H1 (cell line): Measurements from ENCODE around the gene NRROS. TPM values are rescaled to one million over a fixed set of nuclear protein-coding genes. Genes with fewer than 3 reads are reported as not detected.

Source experiments
- CBX5 ChIP-seq: fragments of 300-800, 300-1000 bp; sonication (generic); IDR thresholded peaks from 2 replicates; pipeline ENCODE4 v1.7.1; 2016; ENCODE audit warnings: antibody characterized with exemption, low read length, low read depth
- KDM1A ChIP-seq: fragments of 200-600, 300-600 bp; sonication (generic); IDR thresholded peaks from 2 replicates; pipeline ENCODE4 v1.7.1; 2016; ENCODE audit warnings: mild to moderate bottlenecking, low read length, borderline replicate concordance
- TAF7 ChIP-seq: optimal IDR thresholded peaks from 2 replicates; pipeline ENCODE3; 2011; ENCODE audit warnings: low read depth, mild to moderate bottlenecking, inconsistent platforms, low read length, moderate library complexity, borderline replicate concordance
- polyA plus RNA-seq, 7 experiments: library from polyadenylated mRNA; depleted of rRNA in 3 of 7; stranded (reverse) in 5 of 7; unstranded in 2 of 7; fragments of >200 nt in 5 of 7; fragments of 200-250 nt in 2 of 7; gene quantifications; 1 replicate in 5 of 7; 2 replicates in 1 of 7; 4 replicates in 1 of 7; pipeline versions ENCODE4 v1.2.1 to v1.2.3, GENCODE V29; 2011 to 2013; ENCODE audit warnings: missing spikeins in 2 of 7, mixed read lengths in 2 of 7
- total RNA-seq: library from RNA; stranded (reverse); fragmentation: NEBNext Ultra II Directional; extraction: Animal tissue kit (Norgen Biotek cat#: 25700); gene quantifications from 2 replicates; pipeline ENCODE4 v1.2.1, GENCODE V29; 2021
- TF ChIP-seq, protein P1 (sequence below): fragments of 300-600 bp; sonication (generic); IDR thresholded peaks from 2 replicates; pipeline ENCODE4 v1.7.1; 2012; ENCODE audit warnings: low read length, moderate library complexity, mild to moderate bottlenecking, inconsistent platforms; ENCODE audit not compliant: insufficient replicate concordance
- TF ChIP-seq, protein P2 (sequence below): IDR thresholded peaks from 2 replicates; pipeline ENCODE4 v1.6.1; 2011; ENCODE audit warnings: low read depth, mild to moderate bottlenecking, low read length; ENCODE audit not compliant: insufficient read depth

The NRROS gene
- total and polyA plus RNA-seq, 2 of the 8 experiments (the other 6 are each of a cell fraction or from before 2014, with no cell fraction given), result 5.3 to 7.3 TPM

DNA sequence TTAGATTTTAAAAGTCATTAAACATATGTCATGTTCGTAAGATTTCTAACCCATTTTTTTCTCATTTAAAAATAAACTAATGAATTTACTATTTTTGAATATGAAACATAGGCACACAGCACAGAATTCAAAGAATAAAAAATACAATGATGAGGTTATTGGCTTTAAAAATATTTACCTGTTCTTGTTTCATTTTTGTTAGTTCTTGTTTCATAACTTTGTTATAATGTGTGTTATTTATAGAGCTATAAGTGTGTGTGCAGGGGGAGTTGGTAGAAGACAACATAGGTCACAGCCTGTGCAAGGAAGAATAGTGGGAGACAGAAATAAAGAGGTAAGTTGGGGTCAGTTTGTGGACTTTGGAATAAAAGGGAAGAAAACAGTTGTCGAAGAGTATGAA, 30.8 kb upstream of the NRROS start (continued):
- TF ChIP-seq, protein P1, sequence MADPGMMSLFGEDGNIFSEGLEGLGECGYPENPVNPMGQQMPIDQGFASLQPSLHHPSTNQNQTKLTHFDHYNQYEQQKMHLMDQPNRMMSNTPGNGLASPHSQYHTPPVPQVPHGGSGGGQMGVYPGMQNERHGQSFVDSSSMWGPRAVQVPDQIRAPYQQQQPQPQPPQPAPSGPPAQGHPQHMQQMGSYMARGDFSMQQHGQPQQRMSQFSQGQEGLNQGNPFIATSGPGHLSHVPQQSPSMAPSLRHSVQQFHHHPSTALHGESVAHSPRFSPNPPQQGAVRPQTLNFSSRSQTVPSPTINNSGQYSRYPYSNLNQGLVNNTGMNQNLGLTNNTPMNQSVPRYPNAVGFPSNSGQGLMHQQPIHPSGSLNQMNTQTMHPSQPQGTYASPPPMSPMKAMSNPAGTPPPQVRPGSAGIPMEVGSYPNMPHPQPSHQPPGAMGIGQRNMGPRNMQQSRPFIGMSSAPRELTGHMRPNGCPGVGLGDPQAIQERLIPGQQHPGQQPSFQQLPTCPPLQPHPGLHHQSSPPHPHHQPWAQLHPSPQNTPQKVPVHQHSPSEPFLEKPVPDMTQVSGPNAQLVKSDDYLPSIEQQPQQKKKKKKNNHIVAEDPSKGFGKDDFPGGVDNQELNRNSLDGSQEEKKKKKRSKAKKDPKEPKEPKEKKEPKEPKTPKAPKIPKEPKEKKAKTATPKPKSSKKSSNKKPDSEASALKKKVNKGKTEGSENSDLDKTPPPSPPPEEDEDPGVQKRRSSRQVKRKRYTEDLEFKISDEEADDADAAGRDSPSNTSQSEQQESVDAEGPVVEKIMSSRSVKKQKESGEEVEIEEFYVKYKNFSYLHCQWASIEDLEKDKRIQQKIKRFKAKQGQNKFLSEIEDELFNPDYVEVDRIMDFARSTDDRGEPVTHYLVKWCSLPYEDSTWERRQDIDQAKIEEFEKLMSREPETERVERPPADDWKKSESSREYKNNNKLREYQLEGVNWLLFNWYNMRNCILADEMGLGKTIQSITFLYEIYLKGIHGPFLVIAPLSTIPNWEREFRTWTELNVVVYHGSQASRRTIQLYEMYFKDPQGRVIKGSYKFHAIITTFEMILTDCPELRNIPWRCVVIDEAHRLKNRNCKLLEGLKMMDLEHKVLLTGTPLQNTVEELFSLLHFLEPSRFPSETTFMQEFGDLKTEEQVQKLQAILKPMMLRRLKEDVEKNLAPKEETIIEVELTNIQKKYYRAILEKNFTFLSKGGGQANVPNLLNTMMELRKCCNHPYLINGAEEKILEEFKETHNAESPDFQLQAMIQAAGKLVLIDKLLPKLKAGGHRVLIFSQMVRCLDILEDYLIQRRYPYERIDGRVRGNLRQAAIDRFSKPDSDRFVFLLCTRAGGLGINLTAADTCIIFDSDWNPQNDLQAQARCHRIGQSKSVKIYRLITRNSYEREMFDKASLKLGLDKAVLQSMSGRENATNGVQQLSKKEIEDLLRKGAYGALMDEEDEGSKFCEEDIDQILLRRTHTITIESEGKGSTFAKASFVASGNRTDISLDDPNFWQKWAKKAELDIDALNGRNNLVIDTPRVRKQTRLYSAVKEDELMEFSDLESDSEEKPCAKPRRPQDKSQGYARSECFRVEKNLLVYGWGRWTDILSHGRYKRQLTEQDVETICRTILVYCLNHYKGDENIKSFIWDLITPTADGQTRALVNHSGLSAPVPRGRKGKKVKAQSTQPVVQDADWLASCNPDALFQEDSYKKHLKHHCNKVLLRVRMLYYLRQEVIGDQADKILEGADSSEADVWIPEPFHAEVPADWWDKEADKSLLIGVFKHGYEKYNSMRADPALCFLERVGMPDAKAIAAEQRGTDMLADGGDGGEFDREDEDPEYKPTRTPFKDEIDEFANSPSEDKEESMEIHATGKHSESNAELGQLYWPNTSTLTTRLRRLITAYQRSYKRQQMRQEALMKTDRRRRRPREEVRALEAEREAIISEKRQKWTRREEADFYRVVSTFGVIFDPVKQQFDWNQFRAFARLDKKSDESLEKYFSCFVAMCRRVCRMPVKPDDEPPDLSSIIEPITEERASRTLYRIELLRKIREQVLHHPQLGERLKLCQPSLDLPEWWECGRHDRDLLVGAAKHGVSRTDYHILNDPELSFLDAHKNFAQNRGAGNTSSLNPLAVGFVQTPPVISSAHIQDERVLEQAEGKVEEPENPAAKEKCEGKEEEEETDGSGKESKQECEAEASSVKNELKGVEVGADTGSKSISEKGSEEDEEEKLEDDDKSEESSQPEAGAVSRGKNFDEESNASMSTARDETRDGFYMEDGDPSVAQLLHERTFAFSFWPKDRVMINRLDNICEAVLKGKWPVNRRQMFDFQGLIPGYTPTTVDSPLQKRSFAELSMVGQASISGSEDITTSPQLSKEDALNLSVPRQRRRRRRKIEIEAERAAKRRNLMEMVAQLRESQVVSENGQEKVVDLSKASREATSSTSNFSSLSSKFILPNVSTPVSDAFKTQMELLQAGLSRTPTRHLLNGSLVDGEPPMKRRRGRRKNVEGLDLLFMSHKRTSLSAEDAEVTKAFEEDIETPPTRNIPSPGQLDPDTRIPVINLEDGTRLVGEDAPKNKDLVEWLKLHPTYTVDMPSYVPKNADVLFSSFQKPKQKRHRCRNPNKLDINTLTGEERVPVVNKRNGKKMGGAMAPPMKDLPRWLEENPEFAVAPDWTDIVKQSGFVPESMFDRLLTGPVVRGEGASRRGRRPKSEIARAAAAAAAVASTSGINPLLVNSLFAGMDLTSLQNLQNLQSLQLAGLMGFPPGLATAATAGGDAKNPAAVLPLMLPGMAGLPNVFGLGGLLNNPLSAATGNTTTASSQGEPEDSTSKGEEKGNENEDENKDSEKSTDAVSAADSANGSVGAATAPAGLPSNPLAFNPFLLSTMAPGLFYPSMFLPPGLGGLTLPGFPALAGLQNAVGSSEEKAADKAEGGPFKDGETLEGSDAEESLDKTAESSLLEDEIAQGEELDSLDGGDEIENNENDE, result no peak
- no peak for TF ChIP-seq CBX5
- no peak for TF ChIP-seq KDM1A
- no peak for TF ChIP-seq TAF7
- TF ChIP-seq, protein P2, sequence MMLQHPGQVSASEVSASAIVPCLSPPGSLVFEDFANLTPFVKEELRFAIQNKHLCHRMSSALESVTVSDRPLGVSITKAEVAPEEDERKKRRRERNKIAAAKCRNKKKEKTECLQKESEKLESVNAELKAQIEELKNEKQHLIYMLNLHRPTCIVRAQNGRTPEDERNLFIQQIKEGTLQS, result no peak
